WERI-Rb-1 (cell line): ENCODE results near the gene ASIC4.

Source experiments
- DNase-seq: peaks from one replicate; pipeline ENCODE4 v3.0.0-alpha.2; 2020
- H3K27ac ChIP-seq: fragments of 250-450 bp; sonication (Bioruptor Pico); 2 replicates; pipeline ENCODE4 v1.5.1; 2020; ENCODE audit warnings: mild to moderate bottlenecking, moderate library complexity
- H3K27me3 ChIP-seq: fragments of 250-450 bp; sonication (Bioruptor Pico); 2 replicates; pipeline ENCODE4 v1.5.1; 2021; ENCODE audit warnings: mild to moderate bottlenecking, low read depth, moderate library complexity; ENCODE audit not compliant: insufficient read depth, severe bottlenecking
- H3K36me3 ChIP-seq: fragments of 250-450 bp; sonication (Bioruptor Pico); 2 replicates; pipeline ENCODE4 v1.5.1; 2020; ENCODE audit warnings: mild to moderate bottlenecking, moderate library complexity
- H3K4me3 ChIP-seq: 2 replicates; pipeline ENCODE4 v1.5.1; 2011; ENCODE audit warnings: low read depth, mild to moderate bottlenecking, control low read depth, low read length
- H3K9me3 ChIP-seq: fragments of 250-450 bp; sonication (Bioruptor Pico); 2 replicates; pipeline ENCODE4 v1.5.1; 2021; ENCODE audit warnings: mild to moderate bottlenecking, moderate library complexity; ENCODE audit not compliant: severe bottlenecking
- TF ChIP-seq, protein P1 (sequence below): IDR thresholded peaks from 2 replicates; pipeline ENCODE4 v1.5.1; 2011; ENCODE audit warnings: low read depth, mild to moderate bottlenecking, control low read depth, inconsistent platforms, low read length

The ASIC4 gene

DNA sequence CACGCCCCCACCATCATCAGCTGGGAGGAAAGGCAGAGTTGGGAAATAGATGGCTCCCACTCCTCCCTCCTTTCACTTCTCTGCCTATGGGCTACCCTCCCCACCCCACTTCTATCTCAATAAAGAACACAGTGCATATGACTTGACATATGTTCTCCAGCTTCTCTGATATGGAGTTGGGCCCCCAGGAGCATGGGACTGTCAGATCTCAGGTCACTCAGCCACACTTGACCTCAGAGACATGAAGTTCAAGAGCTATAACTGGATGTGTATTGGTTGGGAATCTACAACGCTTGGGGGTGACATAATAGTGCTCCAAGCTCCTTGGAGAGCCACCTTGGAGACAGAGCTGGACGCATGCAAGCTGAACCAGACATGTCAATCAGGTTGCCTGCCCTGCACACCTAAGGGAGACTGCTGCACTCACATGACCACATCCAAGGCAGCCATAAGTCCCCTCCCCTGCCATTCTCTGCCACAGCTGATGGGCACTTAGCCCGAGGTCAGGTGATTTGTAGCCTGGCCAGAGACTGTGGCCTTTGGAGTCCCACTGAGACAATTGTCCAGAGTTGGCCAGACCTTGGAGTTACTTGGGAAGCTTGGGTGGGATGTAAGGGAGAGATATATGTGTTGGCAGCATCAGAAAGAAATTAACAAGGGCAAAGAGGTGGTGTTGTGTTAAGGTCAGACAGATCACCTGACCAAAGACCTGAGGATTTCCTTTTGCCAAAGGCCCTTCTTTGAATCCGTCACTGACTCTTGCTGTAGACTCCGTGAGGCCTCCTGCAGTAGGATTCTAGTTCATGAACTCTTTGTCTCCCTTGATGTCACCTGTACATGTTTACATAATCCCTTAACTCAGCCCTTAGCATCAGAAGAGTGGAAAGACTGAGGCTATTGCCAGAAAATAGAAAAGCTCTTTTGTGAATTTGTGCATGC, 61.6 kb downstream of the ASIC4 start:
- no peaks in the 10 kb centered on the region for H3K27me3 ChIP-seq
- no peaks in the 10 kb centered on the region for H3K36me3 ChIP-seq
- TF ChIP-seq, protein P1, sequence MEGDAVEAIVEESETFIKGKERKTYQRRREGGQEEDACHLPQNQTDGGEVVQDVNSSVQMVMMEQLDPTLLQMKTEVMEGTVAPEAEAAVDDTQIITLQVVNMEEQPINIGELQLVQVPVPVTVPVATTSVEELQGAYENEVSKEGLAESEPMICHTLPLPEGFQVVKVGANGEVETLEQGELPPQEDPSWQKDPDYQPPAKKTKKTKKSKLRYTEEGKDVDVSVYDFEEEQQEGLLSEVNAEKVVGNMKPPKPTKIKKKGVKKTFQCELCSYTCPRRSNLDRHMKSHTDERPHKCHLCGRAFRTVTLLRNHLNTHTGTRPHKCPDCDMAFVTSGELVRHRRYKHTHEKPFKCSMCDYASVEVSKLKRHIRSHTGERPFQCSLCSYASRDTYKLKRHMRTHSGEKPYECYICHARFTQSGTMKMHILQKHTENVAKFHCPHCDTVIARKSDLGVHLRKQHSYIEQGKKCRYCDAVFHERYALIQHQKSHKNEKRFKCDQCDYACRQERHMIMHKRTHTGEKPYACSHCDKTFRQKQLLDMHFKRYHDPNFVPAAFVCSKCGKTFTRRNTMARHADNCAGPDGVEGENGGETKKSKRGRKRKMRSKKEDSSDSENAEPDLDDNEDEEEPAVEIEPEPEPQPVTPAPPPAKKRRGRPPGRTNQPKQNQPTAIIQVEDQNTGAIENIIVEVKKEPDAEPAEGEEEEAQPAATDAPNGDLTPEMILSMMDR, result no peak
- no peak for DNase-seq
- no peak overlapping the region for H3K27ac ChIP-seq
- no peaks in the 10 kb centered on the region for H3K9me3 ChIP-seq
- H3K4me3 ChIP-seq, result no peak overlapping the region

DNA sequence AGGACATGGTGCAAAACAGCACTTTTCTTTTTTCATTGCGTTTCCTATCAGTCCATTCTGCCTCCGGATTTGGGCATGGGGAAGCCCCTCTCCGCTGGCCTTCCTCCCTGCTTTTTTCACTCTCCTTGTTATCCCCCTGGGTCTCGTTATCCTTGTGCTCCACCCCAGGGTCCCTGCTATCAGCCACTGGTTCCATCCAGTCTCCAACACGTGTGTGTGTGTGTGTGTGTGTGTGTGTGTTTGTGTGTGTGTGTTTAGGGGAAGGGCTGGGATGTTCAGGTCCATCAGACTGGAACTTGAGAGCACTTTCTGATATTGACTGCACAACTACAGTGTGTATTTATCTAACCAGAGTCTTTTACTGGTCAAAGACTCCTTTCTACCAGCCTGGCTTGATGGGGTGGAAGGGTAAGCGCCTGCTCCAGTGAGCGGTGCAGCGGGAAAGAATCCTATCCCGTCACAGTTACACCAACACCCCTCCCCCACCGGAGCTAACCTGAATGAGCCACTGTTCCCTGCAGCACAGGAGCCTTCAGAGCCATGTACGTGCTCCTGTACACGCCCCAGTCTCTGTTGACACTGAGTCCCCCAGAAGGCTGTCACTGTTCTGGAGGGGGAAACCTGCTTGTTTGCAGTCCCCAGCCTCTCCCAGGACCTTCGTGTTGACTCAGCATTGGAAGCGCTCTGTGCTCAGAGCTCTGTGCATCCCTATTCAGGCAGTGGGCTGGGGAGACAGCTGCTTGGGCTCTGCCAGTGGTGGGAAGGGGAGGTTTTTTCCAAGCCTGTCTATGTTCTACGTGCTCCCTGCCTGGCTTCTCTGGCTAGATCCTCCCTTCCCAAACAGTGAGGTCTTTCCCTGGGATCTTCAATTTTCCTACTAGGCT, 62.5 kb downstream of the ASIC4 start:
- TF ChIP-seq, protein P1, result no peak
- Histone ChIP-seq H3K36me3 (no peaks in the 10 kb centered on the region), H3K27me3 (no peaks in the 10 kb centered on the region), H3K27ac (peak overlapping the region; percentile 33; the same call in 1 of the 2 replicates), H3K9me3 (no peaks in the 10 kb centered on the region), H3K4me3 (peak overlapping the region; percentile 21)
- peak; percentile 74 for DNase-seq

DNA sequence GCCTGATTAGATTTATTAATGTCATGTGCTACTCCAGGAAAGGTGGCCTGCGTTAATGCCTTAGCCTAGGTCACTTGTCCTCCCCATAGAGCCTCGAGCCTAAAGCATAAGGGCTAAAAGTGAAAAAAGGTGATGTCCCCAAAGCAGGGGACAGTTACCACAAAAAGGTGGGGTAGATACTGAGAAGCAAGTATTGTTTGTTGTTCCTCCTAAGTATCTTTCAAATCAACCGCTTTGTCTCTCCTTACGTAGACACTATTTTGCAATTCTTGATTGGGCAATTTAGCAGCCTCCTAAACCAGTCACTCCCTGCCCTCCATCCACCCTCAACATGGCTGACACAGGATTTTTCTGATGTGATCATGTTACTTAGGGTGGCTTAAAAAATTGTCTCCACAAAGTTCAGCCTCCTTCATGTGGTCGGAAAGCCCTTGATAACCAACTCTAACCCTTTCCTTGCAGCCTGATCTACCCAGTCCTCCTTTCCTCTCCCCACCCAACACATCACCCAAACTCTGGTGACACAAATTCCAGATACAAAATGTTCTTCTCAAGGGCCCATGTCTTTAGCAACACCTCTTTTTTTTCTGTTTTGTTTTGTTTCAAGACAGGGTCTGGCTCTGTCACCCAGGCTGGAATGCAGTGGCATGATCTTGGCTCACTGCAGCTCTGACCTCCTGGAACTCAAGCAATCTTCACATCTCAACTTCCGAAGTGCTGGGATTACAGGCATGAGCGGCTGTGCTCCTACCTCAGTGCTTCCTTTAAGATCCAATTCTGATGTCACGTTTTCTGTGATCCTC, 64.7 kb downstream of the ASIC4 start:
- no peak for DNase-seq
- Histone ChIP-seq H3K4me3 (no peak overlapping the region), H3K36me3 (no peaks in the 10 kb centered on the region), H3K27ac (no peak overlapping the region), H3K9me3 (no peaks in the 10 kb centered on the region), H3K27me3 (no peaks in the 10 kb centered on the region)
- TF ChIP-seq, protein P1, result no peak

DNA sequence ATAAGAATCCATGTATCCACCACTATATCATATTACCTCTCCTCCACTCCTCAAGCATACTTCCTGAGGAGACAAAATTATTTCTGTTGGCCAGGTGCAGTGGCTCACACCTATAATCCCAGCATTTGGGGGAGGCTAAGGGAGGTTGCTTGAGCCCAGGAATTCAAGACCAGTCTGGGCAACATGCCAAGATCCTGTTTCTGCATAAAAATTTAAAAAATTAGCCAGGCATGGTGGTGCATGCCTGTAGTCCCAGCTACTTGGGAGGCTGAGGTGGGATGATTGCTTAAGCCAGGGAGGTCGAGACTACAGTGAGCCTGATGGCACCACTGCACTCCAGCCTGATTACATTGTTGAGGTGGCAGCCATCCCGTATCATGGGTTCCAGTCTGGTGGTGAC, 67.1 kb downstream of the ASIC4 start:
- no peaks in the 10 kb centered on the region for H3K27me3 ChIP-seq
- no peaks in the 10 kb centered on the region for H3K36me3 ChIP-seq
- TF ChIP-seq, protein P1, result no peak
- no peak for DNase-seq
- no peak overlapping the region for H3K27ac ChIP-seq
- H3K4me3 ChIP-seq, result no peak overlapping the region
- no peaks in the 10 kb centered on the region for H3K9me3 ChIP-seq
